A673 (cell line): ENCODE measurements around the gene FOXB2. TPM values are rescaled to one million over a fixed set of nuclear protein-coding genes. Genes with fewer than 3 reads are reported as not detected.

Experiments used
- BruUV-seq: library from RNA; stranded (reverse); fragments of 400-500 nt; replicated peaks from 2 replicates; lab custom pipeline; 2021; lab: Mats Ljungman, UMichigan
- CTCF ChIA-PET: fragments of 300-600 bp; sonication (Branson Sonifier 250); formaldehyde crosslinking; loops from one replicate; lab custom pipeline; 2022; ENCODE audit warnings: antibody characterized with exemption; lab: Charles Lee
- POLR2A ChIA-PET: fragments of 300-600 bp; sonication (Branson Sonifier 250); formaldehyde crosslinking; loops from one replicate; lab custom pipeline; 2022; ENCODE audit warnings: antibody characterized with exemption; ENCODE audit not compliant: low non-redundant PET; lab: Charles Lee
- DNase-seq: peaks from one replicate; pipeline ENCODE4 v3.0.0-alpha.2; 2015; ENCODE audit warnings: low spot score
- H3K27ac ChIP-seq: fragments of 200-600 bp; sonication (generic); 2 replicates; pipeline ENCODE4 v1.5.1; 2016; ENCODE audit warnings: mixed run types, low read depth, mild to moderate bottlenecking, mixed read lengths, antibody characterized with exemption, low read length; ENCODE audit not compliant: poor library complexity, severe bottlenecking
- H3K27me3 ChIP-seq: fragments of 200-600 bp; sonication (generic); replicated peaks from 2 replicates; pipeline ENCODE4 v1.6.1; 2017; ENCODE audit warnings: mixed run types, low read depth, mild to moderate bottlenecking, mixed read lengths, antibody characterized with exemption, low read length; ENCODE audit not compliant: insufficient read depth, poor library complexity
- H3K36me3 ChIP-seq: fragments of 200-600 bp; sonication (generic); 2 replicates; pipeline ENCODE4 v1.6.1; 2016; ENCODE audit warnings: mixed run types, mild to moderate bottlenecking, mixed read lengths, antibody characterized with exemption, low read length; ENCODE audit not compliant: insufficient read depth, poor library complexity, severe bottlenecking
- H3K4me1 ChIP-seq: fragments of 200-600 bp; sonication (generic); 2 replicates; pipeline ENCODE4 v1.6.1; 2017; ENCODE audit warnings: mixed run types, mild to moderate bottlenecking, mixed read lengths, antibody characterized with exemption, low read length; ENCODE audit not compliant: insufficient read depth, poor library complexity, severe bottlenecking
- H3K4me3 ChIP-seq: fragments of 200-600 bp; sonication (generic); 2 replicates; pipeline ENCODE4 v1.5.1; 2016; ENCODE audit warnings: low read depth, mixed run types, mild to moderate bottlenecking, mixed read lengths, low read length; ENCODE audit not compliant: poor library complexity, severe bottlenecking
- H3K9me3 ChIP-seq: fragments of 200-600 bp; sonication (generic); 2 replicates; pipeline ENCODE4 v1.6.1; 2016; ENCODE audit warnings: mixed run types, low read depth, mild to moderate bottlenecking, mixed read lengths, antibody characterized with exemption, low read length; ENCODE audit not compliant: poor library complexity, severe bottlenecking
- CTCF ChIP-seq: fragments of 300-800, 200-600 bp; sonication (generic); conservative IDR thresholded peaks from 2 replicates; pipeline ENCODE4 v1.5.1; 2017; ENCODE audit warnings: low read depth, mild to moderate bottlenecking, antibody characterized with exemption, low read length, moderate library complexity, mixed read lengths
- EZH2 ChIP-seq: fragments of 200-600 bp; sonication (generic); IDR thresholded peaks from 2 replicates; pipeline ENCODE4 v1.6.1; 2017; ENCODE audit warnings: borderline replicate concordance, low read depth, mild to moderate bottlenecking, mixed read lengths, antibody characterized with exemption, low read length; ENCODE audit not compliant: poor library complexity, severe bottlenecking
- intact Hi-C: fragments of 100-400 bp; cut with micrococcal nuclease; formaldehyde crosslinking; loops from one replicate; pipeline ENCODE4 v1.10.0; 2022; ENCODE audit not compliant: unreplicated experiment
- total RNA-seq: library from RNA; stranded (reverse); gene quantifications from 2 replicates; pipeline ENCODE4 v1.2.3, GENCODE V29; 2021

FOXB2 gene
- total RNA-seq, 1 experiment from 2014 or later = not detected

- POLR2A ChIA-PET = interaction anchor here (0.7 kb wide), 1 partner anchor 229 kb away, joined by 7 read pairs; no protein-coding TSS in a partner anchor
- peak; percentile 33 for DNase-seq
- BruUV-seq = no TSS peak
Measured at GRCh38 chr9:76987594-76988200, 31.8 kb upstream of the FOXB2 start.

GRCh38 chr9:76988941-76989340, 30.5 kb upstream of the FOXB2 start:
- H3K27me3 ChIP-seq = peaks cover 22% of the 10 kb centered on the region
- no peak overlapping the region for H3K27ac ChIP-seq
- no peaks in the 10 kb centered on the region for H3K9me3 ChIP-seq
- DNase-seq = no peak
- intact Hi-C loops = loop anchor here (5.0 to 10.0 kb wide), 2 partner anchors 94 to 227 kb away; partner anchors contain the start of gene PCA3
- H3K36me3 ChIP-seq = no peaks in the 10 kb centered on the region
- POLR2A ChIA-PET = no interaction called here
- no peak for TF ChIP-seq CTCF
- no peak for TF ChIP-seq EZH2
- no TSS peak for BruUV-seq
- CTCF ChIA-PET = interaction anchor here (0.9 to 1.1 kb wide), 2 partner anchors 11 to 179 kb away, joined by 3 read pairs; no protein-coding TSS in a partner anchor
- H3K4me3 ChIP-seq = no peak overlapping the region
- H3K4me1 ChIP-seq = no peaks in the 10 kb centered on the region

More at GRCh38 chr9:76987594-76988200, 31.8 kb upstream of the FOXB2 start:
- TF ChIP-seq CTCF (peak; percentile 50), EZH2 (no peak)
- Histone ChIP-seq H3K27me3 (peaks cover 24% of the 10 kb centered on the region), H3K4me1 (no peaks in the 10 kb centered on the region), H3K9me3 (no peaks in the 10 kb centered on the region), H3K36me3 (no peaks in the 10 kb centered on the region), H3K27ac (no peak overlapping the region), H3K4me3 (no peak overlapping the region)
- intact Hi-C loops = loop anchor here (1.0 to 10.0 kb wide), 3 partner anchors 93 to 225 kb away; partner anchors contain the start of gene PCA3
- CTCF ChIA-PET = interaction anchor here (1.3 kb wide), 1 partner anchor 178 kb away, joined by 7 read pairs; no protein-coding TSS in a partner anchor

GRCh38 chr9:76989501-76989900, 30.0 kb upstream of the FOXB2 start:
- ChIA-PET CTCF (interaction anchor here (1.1 kb wide), 1 partner anchor 179 kb away, joined by 3 read pairs; no protein-coding TSS in a partner anchor), POLR2A (interaction anchor here (0.7 kb wide), 1 partner anchor 79 kb away, joined by 8 read pairs; no protein-coding TSS in a partner anchor)
- H3K9me3 ChIP-seq = no peaks in the 10 kb centered on the region
- H3K27me3 ChIP-seq = peaks cover 17% of the 10 kb centered on the region
- no peak overlapping the region for H3K27ac ChIP-seq
- no TSS peak for BruUV-seq
- intact Hi-C loops = loop anchor here (5.0 to 10.0 kb wide), 2 partner anchors 95 to 227 kb away; partner anchors contain the start of gene PCA3
- H3K4me1 ChIP-seq = no peaks in the 10 kb centered on the region
- no peak overlapping the region for H3K4me3 ChIP-seq
- no peaks in the 10 kb centered on the region for H3K36me3 ChIP-seq
- no peak for DNase-seq
- TF ChIP-seq EZH2 (no peak), CTCF (no peak)
